Occipital lobe (tissue), 2 donors: ENCODE results near the gene GPRC5A. TPM values are rescaled to one million over a fixed set of nuclear protein-coding genes. Genes with fewer than 3 reads are reported as not detected.

Experiments used
- DNase-seq: peaks from one replicate; lab custom pipeline; 2025; lab: John Stamatoyannopoulos, UW
- total RNA-seq: library from RNA; depleted of rRNA; stranded (reverse); fragments of >200 nt; gene quantifications from one replicate; pipeline ENCODE4 v1.2.3, GENCODE V29; 2014

The GPRC5A gene
- total RNA-seq, 1 donor from 2014 or later, result 0.31 TPM

- no peak for DNase-seq
Measured at GRCh38 chr12:12909228-12909994, 18.0 kb downstream of the GPRC5A start.

DNA sequence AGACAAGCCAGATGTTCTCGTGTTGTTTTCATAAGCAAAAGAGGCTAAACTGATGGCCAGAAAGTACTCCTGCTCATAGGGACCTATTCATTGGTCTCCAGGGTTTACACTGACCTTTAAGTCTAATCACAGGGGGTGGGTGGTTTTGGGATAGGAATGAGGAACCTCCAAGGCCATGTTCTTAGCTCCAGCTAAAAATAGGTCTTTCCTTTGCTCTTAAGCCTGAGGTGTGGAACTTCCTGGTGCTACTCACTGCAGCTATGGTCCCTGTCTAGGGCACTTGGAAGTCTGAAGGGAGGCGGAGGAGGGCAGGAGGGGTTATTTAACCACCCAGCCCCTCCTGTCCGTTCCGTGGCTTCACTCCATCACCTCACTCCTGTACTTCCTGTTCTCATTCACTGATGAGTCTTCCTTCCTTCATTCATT lies 18.6 kb downstream of the GPRC5A start:
- no peak for DNase-seq

GRCh38 chr12:12912711-12913110 lies 21.3 kb downstream of the GPRC5A start:
- DNase-seq, result no peak

DNA sequence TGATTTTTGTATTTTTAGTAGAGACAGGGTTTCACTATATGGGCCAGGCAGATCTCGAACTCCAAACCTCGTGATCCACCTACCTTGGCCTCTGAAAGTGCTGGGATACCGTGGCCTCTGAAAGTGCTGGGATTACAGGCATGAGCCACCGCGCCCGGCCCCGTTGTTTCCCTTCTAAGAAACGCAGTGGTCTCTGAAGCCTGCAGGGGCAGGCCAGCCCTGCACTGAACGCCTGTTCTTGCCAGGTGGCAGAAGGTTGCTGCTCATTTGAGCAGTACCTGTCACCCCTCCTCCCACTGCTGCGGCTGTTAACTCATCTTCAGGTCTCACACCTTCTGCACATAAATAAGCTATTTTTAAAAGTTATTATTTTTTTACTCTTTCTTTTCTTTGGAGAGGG lies 24.3 kb downstream of the GPRC5A start:
- DNase-seq, result no peak

DNA sequence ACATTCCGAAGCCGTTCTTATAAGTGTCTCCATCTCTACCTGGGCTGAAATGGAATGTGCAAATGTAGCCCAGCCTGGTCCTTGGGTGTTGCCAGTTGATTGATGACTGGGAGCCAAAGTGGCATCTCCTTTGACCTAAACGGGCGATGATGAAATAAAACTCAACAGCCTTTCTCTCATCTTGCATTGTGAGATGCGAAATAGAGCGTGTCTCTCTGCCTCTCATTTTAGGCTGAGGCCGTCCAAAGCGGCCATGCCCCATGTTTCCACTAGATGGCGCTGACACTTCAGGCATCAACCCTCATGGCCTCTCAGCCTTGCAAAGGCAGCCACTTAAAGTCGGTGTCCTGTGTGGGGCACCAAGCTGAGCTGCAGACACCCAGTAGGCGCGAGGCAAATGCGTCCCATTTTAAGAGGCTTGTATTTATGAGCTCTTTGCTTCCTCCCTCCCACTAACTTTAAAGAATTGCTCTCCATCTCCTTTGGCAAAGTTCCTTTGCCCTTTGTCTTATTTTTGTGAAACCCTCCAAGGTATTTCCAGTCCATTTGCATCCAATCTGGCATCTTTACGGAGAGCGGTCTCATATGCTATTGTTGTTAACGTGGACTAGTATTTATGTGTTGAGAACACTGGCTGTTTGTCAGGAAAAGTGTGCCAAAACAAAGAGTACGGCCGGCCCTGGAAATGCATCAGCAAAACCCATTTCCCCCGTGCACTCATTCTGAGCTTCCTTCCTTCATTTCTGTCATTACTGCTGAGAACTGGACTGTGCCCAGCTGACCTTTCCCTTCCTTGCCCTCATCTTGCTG lies 25.0 kb downstream of the GPRC5A start:
- peak; percentile 86 for DNase-seq

DNA sequence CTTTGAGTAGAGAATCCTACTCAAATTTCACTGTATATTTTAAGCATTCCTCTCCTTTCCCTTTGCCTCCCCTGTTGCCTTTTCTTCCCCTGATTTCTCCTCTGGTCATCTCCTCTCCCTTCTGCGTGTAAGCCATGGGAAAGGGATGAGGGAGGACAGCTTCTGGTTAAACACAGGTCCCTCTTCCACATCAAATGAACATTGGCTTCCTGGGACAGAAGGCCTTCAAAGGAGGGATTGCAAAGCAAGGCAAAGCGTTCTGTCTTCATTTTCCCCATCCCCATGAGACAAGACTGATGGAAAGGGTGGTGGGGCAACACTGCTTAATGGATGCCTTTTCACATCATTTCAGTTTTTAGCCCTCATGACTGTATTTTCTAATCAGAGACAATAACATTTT lies 26.2 kb downstream of the GPRC5A start:
- DNase-seq, result no peak

DNA sequence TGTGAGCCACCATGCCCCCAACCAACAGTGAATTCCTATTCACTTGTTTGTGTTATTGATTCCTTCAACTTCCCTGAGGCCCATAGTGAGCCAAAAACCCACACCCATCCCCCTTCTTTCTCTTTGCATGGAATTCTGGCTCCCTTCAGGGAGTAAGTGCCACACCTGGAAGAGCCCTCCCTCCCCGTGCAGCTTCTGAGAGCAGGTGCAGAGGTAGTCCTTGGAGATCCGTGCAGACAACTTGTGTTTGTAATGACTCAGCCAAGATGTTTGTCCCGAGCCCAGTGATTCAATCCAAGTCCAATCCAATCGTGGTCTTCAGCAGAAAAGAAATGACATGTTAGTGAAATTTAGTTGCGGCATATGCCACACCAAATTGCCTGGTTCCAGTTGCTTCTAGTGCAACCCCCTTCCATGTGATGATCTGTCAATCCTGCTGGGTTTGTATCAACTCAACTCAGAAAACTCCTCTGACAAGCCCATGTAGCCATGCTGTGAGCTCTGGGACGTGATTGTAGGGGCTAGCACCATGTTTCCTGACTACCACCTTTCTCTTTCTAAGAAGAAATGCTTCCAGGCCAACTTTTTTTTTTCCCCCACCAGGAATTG lies 27.5 kb downstream of the GPRC5A start:
- no peak for DNase-seq

GRCh38 chr12:12919666-12920435 lies 28.5 kb downstream of the GPRC5A start:
- DNase-seq, result no peak

GRCh38 chr12:12922191-12922616 lies 30.8 kb downstream of the GPRC5A start:
- no peak for DNase-seq

- DNase-seq, result no peak
Measured at GRCh38 chr12:12922978-12923377, 31.6 kb downstream of the GPRC5A start.

GRCh38 chr12:12924169-12924568 lies 32.8 kb downstream of the GPRC5A start:
- no peak for DNase-seq

DNA sequence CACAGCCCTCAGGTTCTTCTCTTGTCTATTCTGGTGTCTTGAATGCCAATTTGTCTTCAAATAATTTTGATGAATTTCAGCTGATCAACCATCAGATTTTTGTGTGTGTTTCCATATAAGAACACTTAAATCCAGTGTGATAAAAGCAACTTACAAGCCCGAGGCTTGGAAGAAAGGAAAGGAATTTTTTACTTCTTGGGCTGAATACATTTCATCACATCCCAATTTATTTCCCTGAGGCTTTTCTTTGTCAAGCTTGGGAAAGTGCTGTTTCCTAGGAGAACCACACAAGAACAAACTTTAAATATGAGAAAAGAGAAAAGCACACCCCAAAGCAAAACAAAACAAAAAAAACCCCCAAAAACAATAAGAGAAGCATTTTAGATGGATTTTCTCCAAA lies 34.0 kb downstream of the GPRC5A start:
- DNase-seq, result no peak

DNA sequence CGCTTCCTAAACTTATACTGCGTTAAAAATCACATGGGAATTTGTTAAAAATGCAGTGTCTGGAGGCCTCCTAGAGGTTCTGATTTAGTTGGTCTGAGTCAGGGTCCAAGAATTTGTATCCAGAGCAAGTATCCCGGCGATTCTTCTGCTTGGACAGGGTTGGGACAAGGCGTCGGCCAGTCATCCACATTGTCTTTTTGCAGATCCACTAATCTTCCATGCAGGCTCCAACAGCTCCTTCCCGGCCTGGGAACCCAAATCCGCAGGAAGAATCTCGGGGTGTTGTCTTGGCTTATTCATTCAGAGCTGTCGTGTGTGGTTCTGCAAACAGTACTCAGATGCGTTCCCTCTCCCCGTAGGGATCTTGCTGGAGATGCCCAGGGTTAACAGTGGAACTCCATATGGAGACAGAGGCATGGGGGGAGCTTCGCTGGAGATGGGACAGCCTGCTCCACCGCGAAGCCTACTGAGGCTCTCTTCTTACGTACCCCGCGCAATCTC lies 35.3 kb downstream of the GPRC5A start:
- DNase-seq, result no peak

DNA sequence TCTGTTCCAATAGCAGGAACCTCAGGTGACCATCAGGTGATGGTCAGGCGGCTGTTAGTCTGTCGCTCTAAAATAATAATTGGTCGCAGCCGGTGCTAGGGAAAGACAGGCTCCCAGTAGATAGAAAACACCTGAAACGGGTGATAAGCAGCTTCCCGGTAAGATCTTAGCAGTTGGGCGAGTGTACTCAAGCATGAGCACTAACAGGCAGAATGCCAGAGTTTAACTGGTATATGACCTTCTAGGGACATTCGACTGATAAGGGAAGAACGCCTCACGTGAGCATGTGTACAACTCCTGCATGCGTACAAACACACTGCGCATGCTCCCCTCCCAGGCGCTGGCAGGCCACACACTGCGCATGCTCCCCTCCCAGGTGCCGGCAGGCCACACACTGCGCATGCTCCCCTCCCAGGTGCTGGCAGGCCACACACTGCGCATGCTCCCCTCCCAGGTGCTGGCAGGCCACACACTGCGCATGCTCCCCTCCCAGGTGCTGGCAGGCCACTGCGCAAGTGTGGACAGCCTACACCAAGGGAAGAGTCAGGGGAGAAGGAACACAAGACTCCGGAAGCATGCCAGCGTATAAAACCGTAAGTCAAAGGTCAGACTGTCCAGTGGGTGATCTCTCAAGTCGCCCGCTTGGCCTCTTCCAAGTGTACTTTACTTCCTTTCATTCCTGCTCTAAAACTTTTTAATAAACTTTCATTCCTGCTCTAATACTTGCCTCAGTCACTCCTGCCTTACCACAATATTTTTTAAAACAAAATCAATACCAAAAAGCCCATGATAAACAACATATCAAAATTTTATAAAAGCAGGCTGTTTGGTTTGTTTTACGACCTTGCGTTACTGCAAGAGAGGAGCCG lies 36.1 kb downstream of the GPRC5A start:
- no peak for DNase-seq

- DNase-seq, result no peak
Measured at GRCh38 chr12:12929696-12930095, 38.3 kb downstream of the GPRC5A start.

DNA sequence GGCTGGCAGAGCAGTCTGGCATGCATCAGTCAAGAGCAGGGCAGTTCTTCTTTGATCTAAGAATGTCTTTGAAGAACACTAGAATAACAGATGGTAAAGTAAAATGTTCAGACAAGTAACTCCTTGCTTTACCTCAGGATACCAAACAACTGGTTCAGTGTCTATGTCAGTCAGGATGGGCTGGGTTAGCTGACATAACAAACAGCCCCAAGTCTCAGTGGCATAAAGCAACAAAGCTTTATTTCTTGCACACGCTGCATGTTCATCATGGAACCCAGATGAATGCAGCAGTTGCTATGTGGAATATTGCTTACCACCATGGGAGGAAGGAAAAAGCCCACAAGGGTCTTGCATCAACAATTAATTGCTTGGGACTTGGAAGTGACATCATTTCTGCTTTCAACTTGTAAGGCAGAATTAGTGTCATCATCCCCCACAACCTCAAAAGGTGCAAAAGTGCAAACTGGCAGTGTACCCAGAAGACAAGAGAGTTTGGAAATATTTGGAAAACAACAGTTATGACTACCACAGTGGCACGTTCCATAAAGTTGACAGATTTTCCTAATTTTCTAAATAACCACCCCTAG lies 39.4 kb downstream of the GPRC5A start:
- DNase-seq, result no peak

DNA sequence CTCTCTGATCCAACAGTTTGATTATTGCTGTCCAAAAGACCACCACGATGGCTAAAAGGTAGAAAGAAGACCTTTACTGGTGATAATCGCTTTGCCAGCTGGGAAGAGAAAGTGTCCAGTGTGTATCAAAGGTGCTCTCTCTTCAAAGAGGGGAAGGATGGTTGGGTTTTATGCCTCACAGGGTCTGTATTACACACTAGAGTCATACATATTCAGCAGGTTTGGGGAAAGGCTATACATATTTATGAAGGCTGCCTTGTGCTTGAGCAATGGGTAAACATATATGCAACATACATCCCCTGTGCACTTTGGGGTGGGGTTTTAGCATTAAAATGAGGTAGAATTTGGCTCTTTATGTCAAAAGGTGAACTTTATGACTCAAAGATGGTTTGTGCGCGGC lies 42.4 kb downstream of the GPRC5A start:
- DNase-seq, result no peak

DNA sequence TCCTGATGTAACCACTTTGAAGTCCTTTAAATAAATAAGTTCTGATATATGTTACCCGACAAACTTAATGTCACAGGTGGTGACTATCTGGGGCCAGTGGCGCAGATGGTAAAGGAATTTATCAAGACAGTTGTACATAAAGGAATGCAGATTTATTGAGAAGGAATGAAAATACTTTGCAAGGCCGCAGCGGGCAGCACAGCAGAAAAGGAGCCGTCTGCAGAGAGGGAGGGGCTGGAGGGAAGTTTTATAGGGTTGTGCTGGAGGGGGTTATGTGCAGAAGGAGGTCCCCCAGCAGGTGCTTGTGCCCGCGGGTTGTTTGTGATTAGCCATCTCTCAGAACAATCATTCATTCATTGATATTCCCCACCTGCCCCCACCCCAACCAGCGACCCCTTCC lies 43.2 kb downstream of the GPRC5A start:
- DNase-seq, result no peak

DNA sequence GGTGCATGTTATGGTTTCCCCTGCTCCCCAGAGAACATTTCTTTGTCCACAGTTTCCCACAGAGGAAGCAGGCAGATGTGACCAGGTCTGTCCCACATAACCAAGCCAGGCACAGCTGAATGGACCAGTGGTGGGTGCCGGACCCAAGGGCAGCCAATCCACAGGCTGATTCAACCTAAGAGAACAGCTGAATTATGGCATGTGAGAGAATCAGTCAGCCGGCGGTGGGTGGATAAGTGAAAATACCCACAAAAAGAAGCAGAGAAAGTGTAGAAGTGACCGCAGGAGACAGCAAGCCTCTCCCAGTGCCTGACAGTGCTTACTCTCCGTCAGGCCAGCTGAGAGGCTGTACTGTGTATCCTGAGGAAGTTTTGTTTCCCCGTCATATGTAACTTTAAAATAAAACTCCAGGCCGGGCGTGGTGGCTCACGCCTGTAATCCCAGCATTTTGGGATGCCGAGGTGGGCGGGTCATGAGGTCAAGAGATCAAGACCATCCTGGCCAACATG lies 45.7 kb downstream of the GPRC5A start:
- no peak for DNase-seq

GRCh38 chr12:12938541-12938940 lies 47.2 kb downstream of the GPRC5A start:
- DNase-seq, result no peak
